HepG2 (cell line): Measurements from ENCODE around the gene LMAN1L. TPM values are rescaled to one million over a fixed set of nuclear protein-coding genes. Genes with fewer than 3 reads are reported as not detected.
A peak's percentile ranks its signal among the peaks of the same experiment; 100 is the strongest.

Experiments used
- ATF7 ChIP-seq, 2 experiments: fragments of 450-650 bp in 1 of 2; sonication (generic) in 1 of 2; formaldehyde crosslinking in 1 of 2; IDR thresholded peaks; 2 replicates each; pipeline versions ENCODE4 v1.4.0 to v1.6.1; 2016 to 2020; ENCODE audit warnings: antibody characterized with exemption in 1 of 2, mild to moderate bottlenecking in 1 of 2, missing genetic modification reagents in 1 of 2
- CEBPG ChIP-seq: IDR thresholded peaks from 2 replicates; pipeline ENCODE4 v1.6.1; 2016
- FOSL1 ChIP-seq: sonication (generic); formaldehyde crosslinking; IDR thresholded peaks from 2 replicates; pipeline ENCODE4 v1.9.0; 2021; ENCODE audit warnings: missing genetic modification reagents, borderline replicate concordance
- HNRNPUL1 ChIP-seq: fragments of 200-400 bp; formaldehyde crosslinking; IDR thresholded peaks from 2 replicates; pipeline ENCODE4 v1.6.1; 2017; ENCODE audit warnings: low read depth, mild to moderate bottlenecking, low read length, moderate library complexity
- KDM1A ChIP-seq: IDR thresholded peaks from 2 replicates; pipeline ENCODE4 v1.6.1; 2016; ENCODE audit warnings: missing compliant biosample characterization
- MEIS1 ChIP-seq: sonication (generic); formaldehyde crosslinking; IDR thresholded peaks from 2 replicates; pipeline ENCODE4 v1.9.0; 2021; ENCODE audit warnings: mild to moderate bottlenecking, missing genetic modification reagents, moderate library complexity, borderline replicate concordance
- PHF21A ChIP-seq: sonication (generic); formaldehyde crosslinking; IDR thresholded peaks from 2 replicates; pipeline ENCODE4 v1.5.0; 2020; ENCODE audit warnings: mild to moderate bottlenecking, missing genetic modification reagents
- TP53 ChIP-seq: sonication (generic); formaldehyde crosslinking; conservative IDR thresholded peaks from 2 replicates; pipeline ENCODE4 v1.4.0; 2020; ENCODE audit warnings: missing genetic modification reagents
- ZNF235 ChIP-seq: sonication (generic); formaldehyde crosslinking; IDR thresholded peaks from 2 replicates; pipeline ENCODE4 v1.8.1; 2023; ENCODE audit warnings: mild to moderate bottlenecking, missing genetic modification reagents, borderline replicate concordance
- ZNF318 ChIP-seq: sonication (generic); formaldehyde crosslinking; IDR thresholded peaks from 2 replicates; pipeline ENCODE4 v1.4.0; 2020; ENCODE audit warnings: mild to moderate bottlenecking, missing genetic modification reagents
- ZNF646 ChIP-seq: sonication (generic); formaldehyde crosslinking; IDR thresholded peaks from 2 replicates; pipeline ENCODE4 v1.9.0; 2021; ENCODE audit warnings: mild to moderate bottlenecking, missing genetic modification reagents
- ZNF775 ChIP-seq: sonication (generic); formaldehyde crosslinking; IDR thresholded peaks from 2 replicates; pipeline ENCODE4 v1.4.0; 2020; ENCODE audit warnings: missing genetic modification reagents, mild to moderate bottlenecking, moderate library complexity, borderline replicate concordance
- ZNF83 ChIP-seq: sonication (generic); formaldehyde crosslinking; IDR thresholded peaks from 2 replicates; pipeline ENCODE4 v1.4.0; 2020; ENCODE audit warnings: missing genetic modification reagents, mild to moderate bottlenecking, borderline replicate concordance
- ZSCAN22 ChIP-seq: sonication (generic); formaldehyde crosslinking; IDR thresholded peaks from 2 replicates; pipeline ENCODE4 v1.4.0; 2020; ENCODE audit warnings: mild to moderate bottlenecking, missing genetic modification reagents
- polyA plus RNA-seq, 8 experiments: library from polyadenylated mRNA; depleted of rRNA in 3 of 8; stranded (reverse) in 7 of 8; unstranded in 1 of 8; fragments of >200 nt; fragmentation: Illumina TruSeq in 4 of 8; extraction: Trizol in 4 of 8; gene quantifications; 2 replicates each; pipeline versions ENCODE4 v1.2.1 to v1.2.3, GENCODE V29; 2011 to 2016; ENCODE audit warnings: low read depth in 4 of 8, missing spikeins in 1 of 8, mixed read lengths in 1 of 8; ENCODE audit not compliant: insufficient read depth in 1 of 8
- total RNA-seq, 5 experiments: library from RNA; depleted of rRNA; stranded (reverse); fragments of >200 nt; fragmentation: Illumina TruSeq; extraction: Trizol; gene quantifications; 2 replicates each; pipeline ENCODE4 v1.2.3, GENCODE V29; 2016; ENCODE audit warnings: low read depth in 1 of 5

LMAN1L gene
- total and polyA plus RNA-seq, 2 of the 13 experiments (the other 11 are each of a cell fraction or from before 2014, with no cell fraction given) = not detected

- peak; percentile 29; the same call in 1 of the 2 replicates for TF ChIP-seq CEBPG
- 0 out of 2 replicates have a peak, but pooled peaks have one; percentile 41 for TF ChIP-seq KDM1A (CRISPR knock-in tag)
- no peak for TF ChIP-seq TP53 (CRISPR knock-in tag)
- no peak for TF ChIP-seq ZNF318 (CRISPR knock-in tag)
- TF ChIP-seq HNRNPUL1 = no peak
- no peak for TF ChIP-seq ZNF646 (CRISPR knock-in tag)
- TF ChIP-seq MEIS1 (CRISPR knock-in tag) = no peak
- no peak for TF ChIP-seq ZNF775 (CRISPR knock-in tag)
- TF ChIP-seq PHF21A (CRISPR knock-in tag) = peak; percentile 40; the same call in 1 of the 2 replicates
- TF ChIP-seq FOSL1 (CRISPR knock-in tag) = no peak
- no peak for TF ChIP-seq ZNF83
- no peak for TF ChIP-seq ZSCAN22
- TF ChIP-seq ATF7 (IDR thresholded peaks at IDR 0.05) = no peak
- TF ChIP-seq ATF7 (CRISPR knock-in tag; IDR thresholded peaks at IDR 0.05) = 0 out of 2 replicates have a peak, but pooled peaks have one; percentile 25
- no peak for TF ChIP-seq ZNF235
These were observed 31.9 kb upstream of the LMAN1L start (continued) for GRCh38 chr15:74780523-74781430.
